OCI-LY1 (cell line): ENCODE data around the gene AMDHD2.

ENCODE experiments used
- EZH2 ChIP-seq: fragments of 200-600 bp; sonication (generic), shearing (Covaris generic); IDR thresholded peaks from 2 replicates; pipeline ENCODE4 v1.8.0; 2017; ENCODE audit warnings: borderline replicate concordance, mixed run types, mild to moderate bottlenecking, antibody characterized with exemption, low read length, moderate library complexity, mixed read lengths
- TF ChIP-seq, protein P1 (sequence below): fragments of 200-600 bp; sonication (generic), shearing (Covaris generic); IDR thresholded peaks from 2 replicates; pipeline ENCODE4 v1.5.1; 2017; ENCODE audit warnings: mild to moderate bottlenecking, antibody characterized with exemption, low read length, moderate library complexity, mixed read lengths

DNA sequence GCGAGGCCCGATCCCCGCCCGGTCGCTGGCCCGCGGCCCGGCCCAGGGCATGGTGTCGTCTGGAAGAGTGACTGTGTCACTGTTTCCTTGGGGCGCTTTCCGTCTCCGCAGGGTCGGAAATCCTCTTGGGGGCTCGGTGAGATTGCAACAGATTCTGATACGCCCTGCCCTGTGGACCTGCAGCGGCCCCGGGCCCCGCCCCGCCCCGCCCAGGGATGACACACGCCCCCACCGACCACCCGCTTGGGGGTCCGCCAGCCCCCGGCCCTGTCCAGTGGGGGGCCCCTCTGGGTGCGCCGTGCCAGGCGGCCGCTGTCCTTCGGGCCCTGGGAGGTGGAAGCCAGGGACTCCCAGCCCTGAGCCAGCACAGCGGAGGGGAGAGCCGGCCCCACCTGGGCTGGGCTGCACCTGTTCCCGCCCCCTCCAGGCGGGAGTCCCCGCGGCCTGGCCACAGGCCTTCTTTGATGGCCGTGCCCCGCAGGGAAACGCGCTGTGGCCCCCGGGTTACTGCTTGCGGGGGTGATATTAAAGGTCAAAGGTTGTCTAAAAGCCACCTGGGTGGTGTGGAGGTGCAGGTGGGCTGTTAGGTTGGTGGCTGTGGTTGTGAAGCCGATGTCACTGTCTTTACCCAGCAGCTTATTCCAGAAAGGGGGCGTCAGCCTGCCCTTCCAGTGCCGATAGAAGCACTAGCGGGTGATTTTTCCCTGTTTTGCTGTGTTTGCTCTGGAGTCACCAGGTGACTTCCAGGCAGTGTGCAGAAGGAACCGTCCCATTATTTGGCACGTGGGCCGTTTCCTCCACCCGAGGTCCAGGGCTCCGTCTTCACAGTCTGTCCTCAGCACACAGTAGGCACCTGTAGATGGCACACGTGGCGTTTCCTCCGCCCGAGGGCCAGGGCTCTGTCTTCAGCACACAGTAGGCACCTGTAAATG, 44.5 kb upstream of the AMDHD2 start:
- TF ChIP-seq, protein P1, sequence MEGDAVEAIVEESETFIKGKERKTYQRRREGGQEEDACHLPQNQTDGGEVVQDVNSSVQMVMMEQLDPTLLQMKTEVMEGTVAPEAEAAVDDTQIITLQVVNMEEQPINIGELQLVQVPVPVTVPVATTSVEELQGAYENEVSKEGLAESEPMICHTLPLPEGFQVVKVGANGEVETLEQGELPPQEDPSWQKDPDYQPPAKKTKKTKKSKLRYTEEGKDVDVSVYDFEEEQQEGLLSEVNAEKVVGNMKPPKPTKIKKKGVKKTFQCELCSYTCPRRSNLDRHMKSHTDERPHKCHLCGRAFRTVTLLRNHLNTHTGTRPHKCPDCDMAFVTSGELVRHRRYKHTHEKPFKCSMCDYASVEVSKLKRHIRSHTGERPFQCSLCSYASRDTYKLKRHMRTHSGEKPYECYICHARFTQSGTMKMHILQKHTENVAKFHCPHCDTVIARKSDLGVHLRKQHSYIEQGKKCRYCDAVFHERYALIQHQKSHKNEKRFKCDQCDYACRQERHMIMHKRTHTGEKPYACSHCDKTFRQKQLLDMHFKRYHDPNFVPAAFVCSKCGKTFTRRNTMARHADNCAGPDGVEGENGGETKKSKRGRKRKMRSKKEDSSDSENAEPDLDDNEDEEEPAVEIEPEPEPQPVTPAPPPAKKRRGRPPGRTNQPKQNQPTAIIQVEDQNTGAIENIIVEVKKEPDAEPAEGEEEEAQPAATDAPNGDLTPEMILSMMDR, result no peak
- no peak for TF ChIP-seq EZH2
